Activated CD8-positive, alpha-beta memory T cell treated with anti-CD3 and anti-CD28 coated beads for 48 hours (primary cell): ENCODE data around the gene LRRC47.

Source experiments
- DNase-seq, 3 experiments: peaks; one replicate each; pipeline ENCODE4 v3.0.0-alpha.2; 2020; ENCODE audit warnings: low read depth in 2 of 3, low spot score in 2 of 3

The LRRC47 gene

DNA sequence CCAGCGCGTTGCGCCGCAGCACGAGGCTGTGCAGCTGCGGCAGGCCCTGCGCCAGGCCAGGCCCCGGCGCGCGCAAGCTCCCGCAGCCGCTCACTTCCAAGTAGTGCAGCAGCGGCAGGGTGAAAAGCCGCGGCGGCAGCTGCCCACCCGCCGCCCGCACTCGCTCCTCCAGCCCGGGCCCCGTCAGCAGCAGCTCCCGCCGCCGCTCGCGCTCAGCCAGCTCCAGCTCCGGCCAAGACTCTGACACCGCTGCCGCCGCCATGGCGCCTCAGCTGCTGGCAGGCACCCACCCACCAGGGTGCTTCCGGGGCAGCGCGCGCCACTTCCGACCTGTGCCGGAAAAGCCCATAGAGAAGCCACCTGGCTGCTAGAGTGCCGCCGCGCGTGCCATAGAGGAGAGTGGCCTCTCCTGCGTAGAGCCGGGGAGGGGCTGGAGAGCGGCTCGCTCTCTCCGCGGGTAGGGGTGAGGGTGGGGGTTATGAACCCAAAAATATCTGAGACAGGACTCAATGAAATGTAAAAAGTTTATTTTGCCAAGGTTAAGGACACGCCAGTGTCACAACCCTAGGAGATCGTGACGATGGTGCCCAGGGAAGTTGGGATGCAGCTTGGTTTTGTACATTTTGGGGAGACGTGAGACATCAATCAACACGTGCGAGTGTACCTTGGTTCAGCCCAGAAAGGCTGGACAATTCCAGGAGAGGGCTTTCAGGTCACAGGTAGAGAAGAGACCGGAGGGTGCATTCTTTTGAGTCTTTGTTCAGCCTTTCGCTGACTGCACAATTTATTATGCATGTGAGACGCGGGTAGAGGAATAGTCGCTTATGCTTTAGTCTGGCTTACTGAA, at the start of gene LRRC47:
LRRC47 (minus strand) TSS at position 284 of the 847 bp plus-strand sequence; CDS start at position 262, 22 bp downstream.
- peak; percentile 84 to 88 (median 84) for DNase-seq

DNA sequence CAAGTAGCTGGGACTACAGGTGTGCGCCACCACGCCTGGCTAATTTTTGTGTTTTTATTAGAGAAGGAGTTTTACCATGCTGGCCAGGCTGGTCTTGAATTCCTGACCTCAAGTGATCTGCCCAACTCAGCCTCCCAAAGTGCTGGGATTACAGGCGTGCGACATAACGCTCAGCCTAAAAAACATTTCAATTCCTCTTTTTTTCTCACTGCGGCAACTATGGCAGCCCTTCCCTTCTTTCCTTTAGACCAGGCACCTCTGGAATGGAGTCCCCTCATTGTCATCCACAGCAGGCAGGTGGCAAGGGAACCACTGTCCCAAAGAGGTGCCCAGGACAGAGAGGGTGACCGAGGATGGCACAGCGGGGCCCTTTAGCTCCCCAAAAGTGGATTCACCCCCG, 46.6 kb upstream of the LRRC47 start:
- DNase-seq, result no peak

DNA sequence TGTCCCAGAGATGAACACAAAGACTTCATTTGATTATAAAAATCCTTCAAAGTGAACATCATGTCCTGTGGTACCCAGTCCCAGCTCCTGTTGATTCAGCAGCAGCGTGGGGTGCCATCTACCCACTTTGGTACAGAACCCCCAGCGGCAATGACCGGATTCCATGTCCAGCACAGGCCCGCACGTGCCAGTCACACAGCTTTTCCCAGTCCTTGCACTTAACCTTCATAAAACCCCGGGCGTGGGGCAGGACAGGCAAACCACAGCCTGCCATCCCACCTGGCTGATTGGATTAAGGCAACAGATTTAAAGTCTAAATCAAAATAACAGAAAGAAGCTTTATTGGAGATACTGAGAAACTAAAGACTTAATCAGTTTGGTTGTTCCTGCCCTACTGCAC, 45.2 kb upstream of the LRRC47 start:
- DNase-seq, result no peak

DNA sequence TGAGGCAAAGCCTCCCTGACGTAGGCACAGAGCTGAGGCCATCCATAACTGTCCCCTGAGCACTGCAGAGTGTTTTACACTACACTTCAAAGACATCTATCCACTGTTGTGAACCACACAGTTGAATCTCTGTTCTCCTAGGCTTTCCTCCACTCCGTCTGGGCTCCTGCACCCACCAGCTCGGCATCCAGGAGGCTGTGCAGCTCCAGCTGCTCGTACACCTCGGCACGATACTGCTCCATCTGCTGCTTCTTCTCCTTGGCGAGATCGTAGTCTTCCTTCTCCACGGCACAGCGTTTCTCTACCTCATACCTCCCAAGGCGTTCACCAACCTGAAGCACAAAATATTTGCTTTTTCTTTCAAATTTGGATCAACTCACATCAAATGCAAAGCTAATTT, 42.5 kb upstream of the LRRC47 start:
- no peak for DNase-seq

DNA sequence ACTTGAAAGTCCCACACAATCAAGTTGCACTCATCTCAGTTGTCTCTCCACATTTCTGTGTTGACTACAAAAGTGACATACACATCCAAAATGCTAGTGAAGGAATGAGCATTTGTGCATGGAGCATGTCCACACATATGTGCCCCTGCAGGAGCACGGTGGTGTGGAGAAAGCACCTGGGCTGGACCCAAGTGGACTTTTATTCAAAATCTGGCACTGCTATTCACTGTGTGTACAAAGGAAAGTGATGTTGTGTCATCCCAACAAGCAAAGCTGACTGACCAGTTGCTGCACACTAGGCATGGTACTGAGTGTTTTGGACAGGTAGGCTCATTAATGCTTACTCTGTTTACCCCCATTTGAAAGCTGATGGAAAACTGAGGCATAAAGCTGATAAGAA, 41.4 kb upstream of the LRRC47 start:
- DNase-seq, result no peak

DNA sequence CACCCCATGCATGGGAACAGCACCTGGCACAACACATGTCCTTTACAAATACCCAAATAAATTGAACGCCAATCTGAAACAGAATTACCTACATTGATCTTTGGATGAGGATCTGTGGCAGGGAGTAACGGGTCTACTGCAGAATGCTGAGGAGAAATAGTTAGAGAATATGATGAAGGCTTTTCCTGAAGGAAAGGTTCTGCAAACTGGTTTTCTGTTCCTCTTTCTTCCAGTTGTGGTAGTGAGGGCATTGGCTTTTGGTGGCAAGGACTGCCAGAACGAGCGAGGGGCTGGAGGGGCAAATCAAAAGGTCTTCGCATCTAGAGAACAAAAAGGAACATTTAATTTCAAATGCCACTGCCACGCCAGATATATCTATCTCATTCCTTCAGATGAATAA, 40.9 kb upstream of the LRRC47 start:
- no peak for DNase-seq

DNA sequence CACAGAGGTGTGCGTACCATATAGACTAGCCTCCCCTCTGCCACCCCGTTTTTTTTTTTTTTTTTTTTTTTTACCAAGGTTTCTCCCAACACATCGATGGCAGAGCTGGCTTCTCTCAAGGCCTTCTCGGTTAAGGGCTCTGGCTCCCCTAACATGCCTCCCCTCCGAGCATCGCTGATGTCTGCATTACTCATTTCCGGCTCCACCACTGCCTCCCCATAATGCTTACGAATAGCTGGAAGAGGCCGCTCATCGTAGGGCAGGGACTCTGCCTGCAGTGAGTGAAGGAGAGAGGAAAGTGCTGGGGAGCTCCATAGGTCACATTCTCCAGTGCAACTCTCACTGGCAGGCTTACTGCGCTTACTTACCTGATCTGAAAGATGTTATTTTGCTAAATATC, 40.1 kb upstream of the LRRC47 start:
- DNase-seq, result no peak

DNA sequence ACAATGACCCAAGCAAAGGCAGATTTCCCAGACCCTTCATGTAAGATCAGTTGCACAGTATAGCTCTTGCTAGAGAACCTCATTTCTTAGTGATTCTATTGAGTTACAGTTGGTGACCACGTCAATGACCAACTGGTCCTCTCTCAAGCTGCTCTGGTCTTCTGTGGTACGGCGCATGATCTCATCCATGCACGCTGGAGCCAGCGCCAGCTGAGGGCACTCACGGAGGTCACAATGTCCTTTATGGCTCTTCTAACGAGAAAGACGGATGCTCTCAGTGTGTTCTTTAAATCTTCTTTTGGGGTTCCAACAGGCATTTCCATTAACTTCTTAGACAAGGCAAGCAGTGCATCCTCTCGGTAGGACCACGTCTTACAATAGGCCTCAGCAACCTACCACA, 38.4 kb upstream of the LRRC47 start:
- no peak for DNase-seq

DNA sequence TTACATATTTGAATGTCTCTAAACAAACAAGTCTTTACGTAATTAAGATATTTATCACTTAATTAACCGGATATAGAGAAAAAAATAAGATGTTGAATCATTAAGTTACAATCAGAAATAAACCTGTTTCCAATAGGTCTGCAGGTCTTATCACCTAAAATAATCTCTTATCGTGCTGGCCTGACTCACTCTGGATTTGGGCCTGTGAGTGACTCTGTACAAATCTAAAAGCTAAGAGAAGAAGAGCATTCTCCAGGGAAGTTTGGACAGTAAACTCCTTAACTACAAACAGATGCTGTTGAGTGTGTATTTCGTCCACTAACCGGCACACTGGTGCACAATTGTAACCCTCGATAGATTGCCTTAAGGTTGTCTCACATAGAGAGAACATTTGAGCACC, 35.4 kb upstream of the LRRC47 start:
- no peak for DNase-seq

DNA sequence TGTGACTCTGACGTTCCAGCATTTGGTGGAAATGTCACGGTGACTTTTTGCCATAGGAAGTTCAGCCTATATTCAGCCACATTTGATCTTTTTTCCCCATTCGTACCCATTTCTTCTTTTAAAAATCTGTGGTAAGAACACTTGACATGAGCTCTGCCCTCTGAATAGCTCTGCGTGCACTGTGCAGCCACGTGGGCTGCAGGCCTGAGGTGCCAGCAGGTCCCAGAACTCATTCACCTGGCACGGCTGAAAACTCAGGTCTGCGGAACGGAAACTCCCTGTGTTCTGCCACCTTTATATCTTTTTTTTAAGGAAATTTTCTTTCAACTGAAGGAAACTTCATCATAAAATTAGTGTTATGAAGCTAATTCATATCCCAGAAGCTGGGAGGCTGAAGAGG, 32.1 kb upstream of the LRRC47 start:
- no peak for DNase-seq

DNA sequence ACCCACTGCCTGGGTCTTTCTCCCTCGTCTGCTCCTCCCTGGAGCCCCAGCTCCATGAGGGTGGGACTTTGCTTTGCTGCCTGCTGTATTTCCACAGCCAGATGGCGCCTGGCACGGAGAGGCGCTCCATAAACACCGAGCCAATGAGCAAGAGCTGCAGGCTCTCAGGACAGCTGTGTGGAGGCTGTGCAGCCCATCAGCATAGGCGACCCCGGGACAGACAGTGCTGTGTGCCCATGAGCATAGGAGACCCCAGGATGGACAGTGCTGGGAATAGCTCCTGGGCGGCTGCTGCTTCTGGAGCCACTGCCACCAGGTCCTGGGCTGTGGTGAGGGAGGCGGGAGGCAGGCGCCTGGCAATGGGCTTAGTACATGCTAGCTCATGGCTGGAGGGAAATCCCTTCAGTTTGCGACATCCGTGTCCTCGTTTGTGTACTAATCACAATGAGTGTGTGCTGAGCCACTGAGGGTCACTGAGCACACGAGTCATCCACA, 31.6 kb upstream of the LRRC47 start:
- DNase-seq, result no peak

DNA sequence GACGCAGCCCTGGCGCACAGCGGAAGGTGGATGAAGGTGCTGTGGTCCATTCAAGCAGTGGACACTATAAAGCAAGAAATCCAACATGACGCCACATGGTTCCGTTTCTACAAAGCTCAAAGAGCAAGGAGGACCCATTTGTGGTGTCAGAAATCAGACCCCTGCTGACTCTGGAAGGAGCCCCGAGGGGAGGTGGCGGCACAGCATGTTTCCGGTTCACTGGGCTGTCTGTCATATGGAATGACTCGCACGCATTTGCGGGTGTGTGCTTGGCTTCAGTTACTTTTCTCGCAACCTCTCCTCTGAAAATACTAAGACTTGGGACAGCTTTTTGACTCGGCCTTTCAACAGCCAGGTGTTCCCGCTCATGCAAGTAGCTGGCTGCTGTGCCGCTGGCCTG, 29.1 kb upstream of the LRRC47 start:
- no peak for DNase-seq

DNA sequence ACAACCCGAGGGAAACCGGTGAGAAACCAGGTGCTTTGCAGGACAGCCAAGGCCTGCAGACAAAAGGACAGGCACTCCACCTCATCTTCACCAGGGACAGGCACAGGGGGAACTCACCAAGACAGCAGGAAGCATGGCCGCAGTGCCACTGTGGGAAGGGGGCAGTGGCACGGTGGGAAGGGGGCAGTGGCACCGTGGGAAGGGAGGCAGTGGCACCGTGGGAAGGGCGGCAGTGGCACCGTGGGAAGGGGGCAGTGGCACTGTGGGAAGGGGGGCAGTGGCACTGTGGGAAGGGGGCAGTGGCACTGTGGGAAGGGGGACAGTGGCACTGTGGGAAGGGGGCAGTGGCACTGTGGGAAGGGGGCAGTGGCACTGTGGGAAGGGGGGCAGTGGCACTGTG, 28.4 kb upstream of the LRRC47 start:
- no peak for DNase-seq

DNA sequence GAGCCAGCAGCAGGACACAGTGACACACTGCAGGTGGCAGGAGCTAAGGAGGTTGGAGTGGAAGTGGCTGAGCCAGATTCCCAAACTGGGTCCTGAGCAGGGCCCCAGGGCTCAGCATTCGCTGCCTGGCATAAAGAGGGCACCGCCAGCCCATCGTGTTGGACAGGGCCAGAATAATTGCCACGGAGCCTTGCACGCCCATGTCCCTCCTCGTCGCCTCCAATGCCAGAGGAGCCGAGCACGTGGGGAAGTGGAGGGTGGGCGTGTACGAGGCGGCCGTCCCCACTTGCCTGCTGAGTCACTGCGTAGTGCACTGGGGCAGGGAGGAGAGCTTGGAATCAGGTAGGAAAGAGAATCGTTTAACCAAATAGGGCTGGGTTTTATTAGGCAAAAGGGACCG, 26.1 kb upstream of the LRRC47 start:
- DNase-seq, result no peak

DNA sequence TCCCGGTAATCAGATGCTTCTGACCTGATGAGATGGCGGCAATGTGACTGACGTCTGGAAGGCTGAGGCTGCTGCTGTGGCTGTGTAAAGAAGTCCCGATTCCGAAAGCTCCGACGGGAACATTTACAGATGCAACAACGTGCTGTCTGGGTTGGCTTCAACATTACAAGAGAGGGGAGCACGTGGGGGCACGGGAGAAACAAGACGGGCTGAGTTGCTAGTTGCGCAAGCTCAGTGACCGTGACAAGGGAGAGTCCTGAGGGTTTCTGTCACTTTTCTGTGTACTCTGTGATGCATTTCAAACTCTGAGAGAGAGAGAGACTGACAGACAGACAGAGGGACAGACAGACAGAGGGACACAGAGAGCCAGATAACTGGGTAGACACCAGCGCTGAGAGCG, 25.6 kb upstream of the LRRC47 start:
- DNase-seq, result no peak

DNA sequence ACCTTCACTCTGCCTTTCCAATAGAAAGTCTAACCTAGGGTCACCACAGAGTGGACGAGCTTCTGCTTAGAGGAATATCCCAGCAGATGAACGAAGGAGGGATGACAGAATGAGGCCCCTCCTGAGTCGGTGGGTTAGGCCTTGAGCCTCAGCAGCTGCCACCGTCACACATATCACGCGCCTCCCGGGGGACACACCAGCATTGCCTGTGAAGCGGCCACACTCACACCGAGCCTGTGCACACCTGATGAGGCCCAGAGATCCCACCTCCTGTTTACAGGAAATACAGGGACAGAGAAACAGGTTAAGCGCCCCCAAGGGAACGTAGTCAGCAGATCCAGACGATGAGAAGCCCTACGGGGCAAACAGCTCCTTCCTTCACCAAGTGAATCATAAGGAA, 25.1 kb upstream of the LRRC47 start:
- DNase-seq, result no peak

DNA sequence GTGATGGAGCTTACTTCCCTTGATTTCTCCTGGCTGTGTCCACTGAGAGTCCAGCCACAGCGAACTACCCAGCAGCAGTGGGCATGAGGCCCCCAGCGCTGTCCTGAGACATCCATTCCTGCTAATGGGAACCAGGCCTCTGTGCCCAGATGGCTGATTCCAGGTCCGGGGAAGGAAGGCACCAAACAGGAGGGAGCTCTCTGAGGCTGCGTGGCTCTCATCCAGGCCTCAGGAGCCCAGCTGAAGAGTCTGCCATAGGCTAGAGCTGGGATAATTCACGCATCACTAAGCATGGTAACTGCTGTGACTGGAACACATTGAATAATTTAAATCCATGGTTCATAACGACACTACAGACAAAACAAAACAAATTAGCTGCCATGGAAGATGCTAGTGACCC, 24.7 kb upstream of the LRRC47 start:
- no peak for DNase-seq

DNA sequence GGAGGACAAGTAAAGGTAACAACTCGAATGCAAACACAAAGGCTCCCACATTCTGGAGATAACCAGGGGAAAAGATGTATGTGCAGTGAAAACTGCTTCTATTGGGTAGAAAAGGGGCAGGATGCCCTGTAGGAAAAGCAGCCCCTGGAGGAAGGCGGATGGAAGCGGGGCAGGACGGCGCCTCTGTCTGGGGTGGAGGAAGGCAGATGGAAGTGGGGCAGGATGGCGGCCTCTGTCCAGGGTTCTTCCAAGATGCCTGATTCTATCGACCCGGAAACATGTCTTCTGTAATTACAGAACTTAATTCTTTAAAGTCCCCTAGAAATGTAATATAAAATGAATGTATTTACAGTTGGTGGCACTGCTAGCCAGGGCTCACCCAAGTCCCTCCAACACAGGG, 24.0 kb upstream of the LRRC47 start:
- no peak for DNase-seq

DNA sequence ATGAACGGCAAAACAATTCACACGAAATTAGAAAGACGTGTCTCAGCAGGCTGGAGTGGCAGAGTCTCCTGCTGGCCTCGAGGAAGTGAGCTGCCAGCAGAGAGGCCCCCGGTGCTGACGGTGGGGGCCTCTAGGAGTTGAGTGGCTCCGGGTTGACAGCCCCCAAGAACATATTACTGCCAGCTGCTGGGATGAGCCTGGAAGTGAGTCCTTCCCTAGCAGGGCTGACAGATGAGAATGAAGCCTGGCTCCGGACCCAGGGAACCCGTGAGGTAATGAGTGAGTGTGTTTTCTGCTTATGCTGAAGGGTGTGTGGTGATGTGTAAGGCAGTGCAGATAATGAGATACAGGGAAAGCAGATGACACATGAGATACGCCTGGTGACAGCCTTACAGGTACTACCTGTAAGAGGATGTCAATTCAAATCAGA, 23.5 kb upstream of the LRRC47 start:
- DNase-seq, result no peak

DNA sequence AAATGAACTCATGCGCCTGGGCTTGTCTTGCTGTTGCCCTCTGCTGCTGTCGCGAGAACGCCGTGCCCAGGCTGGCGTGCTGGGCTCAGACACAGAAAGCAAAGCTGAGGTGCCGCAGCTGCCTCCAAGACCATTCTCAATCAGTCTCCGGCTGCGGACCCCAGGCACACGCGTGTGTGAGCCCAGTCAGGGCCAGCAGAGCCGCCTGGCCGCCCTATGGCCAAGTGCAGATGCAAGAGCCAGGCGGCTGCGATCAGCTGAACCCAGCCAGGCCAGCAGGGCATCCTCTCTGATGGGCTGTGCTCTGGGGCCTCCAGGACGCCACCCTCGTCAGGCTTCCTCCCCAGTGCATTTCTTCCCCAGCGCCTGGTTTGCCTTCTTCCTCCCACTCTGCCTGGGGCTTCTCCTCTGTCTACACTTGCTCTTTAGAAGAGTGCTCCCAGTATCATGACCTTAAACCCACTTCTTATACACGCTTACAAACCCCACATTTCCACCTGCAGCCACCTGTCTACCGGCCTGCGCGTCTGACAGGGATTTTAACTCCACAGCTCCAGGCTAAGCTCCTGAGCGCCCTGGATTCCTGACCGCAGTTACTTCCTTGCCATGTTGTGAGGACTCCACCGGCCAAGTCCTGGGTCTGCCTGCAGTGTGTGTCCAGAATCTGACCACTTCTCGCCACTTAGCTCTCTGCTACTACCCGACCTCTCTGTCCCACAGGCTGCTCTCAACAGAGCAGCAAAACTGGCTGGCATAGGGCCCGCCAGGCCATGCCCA, 21.7 kb upstream of the LRRC47 start:
- no peak for DNase-seq

DNA sequence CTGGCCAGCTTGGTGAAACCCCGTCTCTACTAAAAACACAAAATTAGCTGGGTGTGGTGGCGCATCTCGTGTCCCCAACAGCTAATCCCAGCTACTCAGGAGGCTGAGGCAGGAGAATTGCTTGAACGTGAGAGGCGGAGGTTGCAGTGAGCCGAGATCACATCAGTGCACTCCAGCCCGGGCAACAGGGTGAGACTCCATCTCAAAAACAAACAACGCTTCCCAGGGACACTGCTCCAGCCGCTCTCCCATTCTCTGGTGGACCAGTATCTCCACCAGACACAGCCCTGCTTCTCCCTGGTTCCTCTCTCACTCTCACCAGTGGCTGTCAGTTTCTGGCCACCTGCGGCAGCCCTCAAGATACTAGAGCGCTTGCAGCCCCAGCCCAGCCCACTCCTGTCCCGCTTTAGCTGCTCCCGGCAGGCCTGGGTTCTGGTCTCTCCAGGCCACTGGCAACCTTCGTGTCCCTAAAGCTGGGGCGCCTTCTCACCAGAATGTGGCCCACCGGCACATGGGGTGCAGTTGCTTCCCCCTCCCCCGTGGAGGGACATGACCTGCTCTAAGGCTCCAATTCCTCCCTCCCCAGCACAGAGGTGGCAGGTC, 20.9 kb upstream of the LRRC47 start:
- DNase-seq, result no peak
